ENCODE measurements around the gene ITIH3. TPM values are rescaled to one million over a fixed set of nuclear protein-coding genes. Genes with fewer than 3 reads are reported as not detected.

ITIH3 gene
- total and polyA plus RNA-seq, 2 of the 4 experiments (the other 2 are of a cell fraction): 0.72 to 0.94 TPM

- no peak overlapping the region for H3K9ac ChIP-seq (ENCODE audit: low read depth, low read length)
- H4K5ac ChIP-seq (ENCODE audit: low read depth, low read length): no peak overlapping the region
- ChIA-PET CTCF (no interaction called here), POLR2A (ENCODE audit: unreplicated experiment) (no interaction called here)
- H3K36me3 ChIP-seq (ENCODE audit: control insufficient read depth, insufficient read depth, low read length): no peaks in the 10 kb centered on the region
- H3K18ac ChIP-seq (ENCODE audit: low read depth, low read length): no peak overlapping the region
- no peak overlapping the region for H2AK9ac ChIP-seq (replicated peaks; ENCODE audit: low read depth, low read length, poor library complexity)
- peaks cover 13 to 19% of the 10 kb centered on the region in 2 experiments for H3K79me1 ChIP-seq (ENCODE audit: low read depth in 1 of 2, low read length in 2 of 2)
- H3K14ac ChIP-seq (replicated peaks; ENCODE audit: low read depth, low read length): no peak overlapping the region
- H2AK5ac ChIP-seq (ENCODE audit: low read depth, low read length): no peak overlapping the region
- no peak overlapping the region for H4K91ac ChIP-seq (ENCODE audit: insufficient read depth, low read depth, low read length)
- intact Hi-C loops (cut with micrococcal nuclease): no loop called here
- no peaks in the 10 kb centered on the region for H3K4me1 ChIP-seq (ENCODE audit: control insufficient read depth, insufficient read depth, low read length)
- H3K27me3 ChIP-seq (ENCODE audit: control insufficient read depth, insufficient read depth, low read length): peaks cover 8% of the 10 kb centered on the region; the same call in 1 of the 2 replicates
- no peak overlapping the region for H2BK15ac ChIP-seq (ENCODE audit: low read depth, low read length)
- H4K8ac ChIP-seq (ENCODE audit: low read depth in 2 of 2, low read length in 2 of 2): no peak overlapping the region
- no peak overlapping the region for H3K4me3 ChIP-seq (ENCODE audit: insufficient read depth, low read depth, low read length)
- no peak overlapping the region for H3K56ac ChIP-seq (ENCODE audit: extremely low read depth, insufficient read depth, low read length)
- H3K27ac ChIP-seq (ENCODE audit: insufficient read depth, low read length): no peak overlapping the region
- dilution Hi-C loops (cut with HindIII; ENCODE audit: low sequenced_read_pairs, unreplicated experiment): no loop called here
- H3K9me1 ChIP-seq (ENCODE audit: insufficient read depth, low read length): peaks cover 7% of the 10 kb centered on the region
- no TSS peak for BruUV-seq (replicated peaks)
- H2BK5ac ChIP-seq (ENCODE audit: low read depth, low read length, poor library complexity, severe bottlenecking): no peak overlapping the region
- no peak overlapping the region for H3K4ac ChIP-seq (ENCODE audit: low read depth, low read length)
- no peak overlapping the region for H3K4me2 ChIP-seq (ENCODE audit: low read depth, low read length)
- TF ChIP-seq MXI1 (IDR thresholded peaks at IDR 0.05; ENCODE audit: borderline replicate concordance, low read depth, low read length): no peak
- TF ChIP-seq BHLHE40 (IDR thresholded peaks at IDR 0.05; ENCODE audit: low read depth, low read length): no peak
- H2BK20ac ChIP-seq (ENCODE audit: low read depth, low read length): no peak overlapping the region
- peak overlapping the region; percentile 10 for H2AFZ ChIP-seq (replicated peaks; ENCODE audit: low read length, poor library complexity)
- in situ Hi-C loops (cut with MboI; ENCODE audit: low sequenced_read_pairs): no loop called here
- no peaks in the 10 kb centered on the region for H4K20me1 ChIP-seq (ENCODE audit: insufficient read depth, low read length)
- H3K9me3 ChIP-seq (ENCODE audit: control insufficient read depth, insufficient read depth, low read length): no peaks in the 10 kb centered on the region
- H2BK120ac ChIP-seq (ENCODE audit: low read depth, low read length): no peak overlapping the region
- 92% methylated on average over 5 of the region's 13 CpGs; no CpG with 5 or more reads in 1 of the 2 experiments for WGBS, 2 experiments (ENCODE audit: extremely low coverage in 2 of 2, insufficient read length in 1 of 2)
- DNase-seq: no peak
- no peak for ATAC-seq (ENCODE audit: low read depth)
- no peak overlapping the region for H3K23ac ChIP-seq (ENCODE audit: low read depth, low read length)
Measured at GRCh38 chr3:52773361-52774065, 21.1 kb upstream of the ITIH3 start.

Data from IMR-90 (cell line).